GM20000 (cell line): Measurements from ENCODE around the gene TOB1.
"Not testable (repeated sequence)": the region's sequence is repeated elsewhere in the genome, so short reads cannot be mapped to it uniquely, and the experiment has no call there.

Experiments
- DNase-seq: peaks from one replicate; pipeline ENCODE4 v3.0.0; 2012; ENCODE audit warnings: low spot score
- CTCF ChIP-seq: IDR thresholded peaks from 2 replicates; pipeline ENCODE4 v1.5.1; 2012; ENCODE audit warnings: mild to moderate bottlenecking, control low read depth; ENCODE audit errors: extremely low read depth, missing control alignments

TOB1 gene

GRCh38 chr17:50865060-50865867 is 890 bp downstream of the TOB1 start:
- no peak for TF ChIP-seq CTCF
- peak; percentile 51 for DNase-seq

- TF ChIP-seq CTCF: no peak
- no peak for DNase-seq
Measured at GRCh38 chr17:50864747-50865059, 1.5 kb downstream of the TOB1 start.

- no peak for DNase-seq
- TF ChIP-seq CTCF: no peak
Measured at GRCh38 chr17:50863931-50864330, 2.2 kb downstream of the TOB1 start.

- peak; percentile 42 for TF ChIP-seq CTCF
- no peak for DNase-seq
Measured at GRCh38 chr17:50863221-50863843, 2.8 kb downstream of the TOB1 start.

- no peak for DNase-seq
- TF ChIP-seq CTCF: no peak
Measured at GRCh38 chr17:50861822-50862528, 4.2 kb downstream of the TOB1 start.

GRCh38 chr17:50861334-50861676 is 4.8 kb downstream of the TOB1 start:
- DNase-seq: no peak
- TF ChIP-seq CTCF: no peak

GRCh38 chr17:50859727-50860126 is 6.4 kb downstream of the TOB1 start:
- not testable (repeated sequence) for DNase-seq
